NT2/D1 (cell line): ENCODE data around the gene PLEKHM1.
A peak's percentile ranks its signal among the peaks of the same experiment; 100 is the strongest.

Source experiments
- DNase-seq: peaks from one replicate; pipeline ENCODE4 v3.0.0-alpha.2; 2011; ENCODE audit warnings: low read depth, low spot score
- H3K27me3 ChIP-seq: 2 replicates; pipeline ENCODE4 v1.6.0; 2011; ENCODE audit warnings: mild to moderate bottlenecking; ENCODE audit not compliant: insufficient read length, insufficient read depth
- H3K36me3 ChIP-seq: 2 replicates; pipeline ENCODE4 v1.6.1; 2011; ENCODE audit warnings: mild to moderate bottlenecking, low read length, mixed read lengths; ENCODE audit not compliant: insufficient read depth, insufficient read length
- H3K4me1 ChIP-seq: 2 replicates; pipeline ENCODE4 v1.5.1; 2011; ENCODE audit not compliant: insufficient read depth, insufficient read length
- H3K4me3 ChIP-seq: 2 replicates; pipeline ENCODE4 v1.5.1; 2011; ENCODE audit warnings: low read depth; ENCODE audit not compliant: insufficient read length
- H3K9ac ChIP-seq: 2 replicates; pipeline ENCODE4 v1.6.0; 2011; ENCODE audit warnings: low read depth; ENCODE audit not compliant: insufficient read length
- H3K9me3 ChIP-seq: 2 replicates; pipeline ENCODE4 v1.5.1; 2011; ENCODE audit warnings: mild to moderate bottlenecking, low read length; ENCODE audit not compliant: insufficient read depth
- SUZ12 ChIP-seq: IDR thresholded peaks from 2 replicates; pipeline ENCODE4 v1.6.1; 2011; ENCODE audit not compliant: insufficient read length, insufficient read depth; ENCODE audit errors: extremely low read depth
- YY1 ChIP-seq: IDR thresholded peaks from 2 replicates; pipeline ENCODE4 v1.6.1; 2011; ENCODE audit not compliant: insufficient read length, insufficient read depth
- ZNF274 ChIP-seq: IDR thresholded peaks from 2 replicates; pipeline ENCODE4 v1.6.1; 2011; ENCODE audit warnings: mild to moderate bottlenecking, low read depth, low read length

The PLEKHM1 gene

DNA sequence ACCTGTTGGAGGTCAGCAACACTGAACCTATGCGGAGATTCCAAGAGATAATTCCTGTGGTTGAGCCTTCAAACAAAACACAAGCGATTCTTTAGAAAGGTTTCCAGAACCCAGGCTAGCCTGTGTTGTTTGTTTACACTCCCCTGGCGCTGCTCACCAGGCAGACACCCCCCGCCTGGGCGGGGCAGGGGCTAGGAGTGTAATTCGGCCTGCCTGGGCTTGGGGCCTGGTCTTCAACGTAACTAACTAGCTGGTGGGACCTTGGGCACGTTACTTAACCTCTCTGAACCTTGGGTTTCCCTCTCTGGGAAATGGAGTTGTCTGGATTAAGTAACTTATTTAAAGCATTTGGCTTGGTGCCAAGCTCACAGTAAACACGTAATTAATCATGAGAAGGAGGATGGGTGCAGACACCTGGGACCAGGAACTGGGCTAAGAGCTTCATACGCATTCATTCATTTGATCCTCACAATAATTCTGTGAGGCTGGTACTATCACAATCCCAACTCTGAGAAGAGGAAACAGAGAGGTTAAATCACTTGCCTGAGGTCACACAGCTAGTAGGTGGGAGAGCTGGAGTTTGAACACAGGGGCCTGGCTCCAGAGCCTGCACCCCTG is 50.3 kb downstream of the PLEKHM1 start:
- Histone ChIP-seq H3K4me1 (peaks cover 30% of the 10 kb centered on the region), H3K9me3 (no peaks in the 10 kb centered on the region), H3K27me3 (no peaks in the 10 kb centered on the region), H3K9ac (no peak overlapping the region), H3K4me3 (no peak overlapping the region), H3K36me3 (peaks cover 14% of the 10 kb centered on the region)
- TF ChIP-seq YY1, result no peak
- no peak for TF ChIP-seq SUZ12
- no peak for TF ChIP-seq ZNF274
- no peak for DNase-seq

DNA sequence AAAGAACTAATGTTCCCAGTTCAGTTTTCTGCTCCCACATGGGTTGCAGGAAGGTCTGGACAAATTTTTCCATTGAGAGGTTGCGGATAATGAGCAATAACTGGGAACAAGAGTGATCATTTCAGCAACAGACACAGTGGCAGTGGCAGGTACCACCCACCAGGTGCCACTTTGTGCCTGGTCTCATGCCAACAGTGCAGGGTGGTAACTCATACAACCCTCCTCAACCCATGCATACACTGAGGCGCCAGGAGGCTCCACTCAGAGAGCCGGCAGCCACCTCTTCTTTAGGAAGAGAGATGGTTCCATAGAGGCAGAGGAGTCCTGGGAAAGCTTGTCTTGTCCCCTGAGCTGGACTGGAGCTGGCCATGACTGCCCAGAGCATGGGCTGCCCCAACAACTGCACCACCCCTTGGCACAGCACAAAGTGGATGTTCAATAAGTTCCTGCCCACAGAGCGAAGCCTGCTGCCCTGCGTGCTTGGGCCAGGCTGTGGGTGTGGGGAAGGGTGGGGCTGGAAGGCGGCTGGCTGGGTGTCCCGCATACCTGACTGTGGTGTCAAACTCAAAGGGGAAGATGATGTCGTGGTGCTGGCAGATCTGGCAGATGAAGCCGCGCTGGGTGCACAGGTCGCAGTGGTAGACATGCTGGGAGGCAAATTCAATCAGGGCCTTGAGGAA is 51.5 kb downstream of the PLEKHM1 start:
- DNase-seq, result no peak
- no peak overlapping the region for H3K9ac ChIP-seq
- H3K4me1 ChIP-seq, result peaks cover 30% of the 10 kb centered on the region
- H3K27me3 ChIP-seq, result peaks cover 1% of the 10 kb centered on the region
- no peak overlapping the region for H3K4me3 ChIP-seq
- peaks cover 9% of the 10 kb centered on the region for H3K36me3 ChIP-seq
- H3K9me3 ChIP-seq, result no peaks in the 10 kb centered on the region
- TF ChIP-seq YY1 (no peak), ZNF274 (no peak), SUZ12 (no peak)

DNA sequence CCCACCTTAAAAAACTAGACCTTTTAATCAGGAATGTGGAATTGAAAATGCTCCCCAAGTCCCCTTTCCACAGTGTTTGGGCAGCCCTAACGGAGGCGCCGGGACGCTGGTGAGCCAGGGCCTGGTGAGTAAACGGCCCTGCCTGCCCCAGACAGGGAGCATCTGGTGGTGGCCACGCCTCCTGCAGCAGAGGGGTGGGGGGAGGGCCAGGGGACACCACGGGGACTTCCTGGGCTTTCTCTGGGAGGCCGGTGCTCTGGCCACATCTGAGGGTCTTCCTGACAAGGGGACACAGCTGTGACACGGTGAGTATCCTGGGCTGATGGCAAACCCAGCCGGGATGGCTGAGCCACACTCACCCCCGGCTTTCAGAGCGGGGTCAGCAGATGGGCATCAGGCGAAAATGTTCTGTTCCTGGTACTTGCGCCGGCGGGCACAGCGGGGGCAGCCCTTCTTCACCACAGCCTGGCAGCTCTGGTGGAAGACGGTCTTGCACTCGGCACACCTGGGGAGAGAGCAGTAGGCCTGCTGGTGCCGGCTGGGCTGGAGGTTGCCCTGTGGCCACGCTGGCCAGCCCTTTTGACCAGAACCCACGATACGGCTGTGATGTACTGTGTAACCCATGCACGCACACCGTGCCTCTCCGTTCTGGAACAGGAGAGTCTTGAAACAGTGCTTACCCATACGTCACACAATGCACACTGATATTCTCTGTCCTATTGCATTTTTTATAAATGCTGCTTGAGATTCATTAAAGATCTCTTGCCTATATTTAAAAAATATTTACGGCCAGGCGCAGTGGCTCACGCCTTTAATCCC is 52.8 kb downstream of the PLEKHM1 start:
- H3K9ac ChIP-seq, result no peak overlapping the region
- H3K36me3 ChIP-seq, result peaks cover 9% of the 10 kb centered on the region
- no peaks in the 10 kb centered on the region for H3K9me3 ChIP-seq
- peaks cover 33% of the 10 kb centered on the region for H3K4me1 ChIP-seq
- DNase-seq, result no peak
- H3K27me3 ChIP-seq, result peaks cover 15% of the 10 kb centered on the region
- TF ChIP-seq YY1 (no peak), SUZ12 (no peak), ZNF274 (no peak)
- H3K4me3 ChIP-seq, result no peak overlapping the region

DNA sequence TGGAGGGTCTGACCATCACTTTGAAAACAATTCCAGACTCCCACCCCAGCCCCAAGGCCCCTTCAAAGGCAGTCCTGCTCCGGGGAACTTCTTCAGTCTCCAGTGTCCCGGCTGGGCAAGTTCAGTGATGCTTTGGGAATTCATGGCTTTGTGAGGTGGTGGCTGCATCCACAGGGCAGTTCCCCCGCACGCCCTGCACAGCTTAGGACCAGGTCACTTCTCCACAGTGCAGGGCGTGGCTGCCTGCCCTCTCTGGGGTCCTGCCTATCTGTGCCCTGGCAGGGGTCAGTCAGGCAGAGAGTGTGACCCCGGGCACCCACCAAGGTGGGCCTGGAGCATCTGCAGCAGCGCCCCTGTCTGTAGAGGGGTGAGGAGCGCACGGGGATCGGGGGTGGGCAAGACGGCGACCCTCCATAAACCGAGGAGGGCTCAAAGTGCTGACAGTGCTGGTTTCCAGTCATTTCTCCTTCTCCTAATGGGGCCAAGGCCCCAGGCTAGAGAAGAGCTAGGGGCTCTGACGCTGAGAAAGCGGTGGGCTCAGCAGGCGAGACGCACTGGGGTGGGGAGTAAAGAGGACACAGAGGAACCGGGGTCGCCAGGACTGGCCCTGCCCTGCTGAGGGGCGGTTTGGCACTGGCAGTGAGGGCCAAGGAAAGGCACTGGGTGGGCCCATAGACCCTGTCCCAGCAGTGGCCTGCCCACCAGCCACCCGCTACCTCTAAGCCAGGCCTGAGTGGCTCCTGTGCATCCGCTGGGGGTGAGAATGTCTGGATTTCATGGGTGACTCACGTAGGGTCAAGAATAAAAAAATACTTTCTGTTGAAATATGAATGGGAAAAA is 53.7 kb downstream of the PLEKHM1 start:
- H3K27me3 ChIP-seq, result peaks cover 23% of the 10 kb centered on the region
- H3K4me1 ChIP-seq, result peaks cover 33% of the 10 kb centered on the region
- peaks cover 9% of the 10 kb centered on the region for H3K36me3 ChIP-seq
- H3K9me3 ChIP-seq, result no peaks in the 10 kb centered on the region
- no peak for DNase-seq
- TF ChIP-seq ZNF274, result no peak
- TF ChIP-seq YY1, result no peak
- no peak for TF ChIP-seq SUZ12
- no peak overlapping the region for H3K4me3 ChIP-seq
- peak overlapping the region; percentile 71 for H3K9ac ChIP-seq

DNA sequence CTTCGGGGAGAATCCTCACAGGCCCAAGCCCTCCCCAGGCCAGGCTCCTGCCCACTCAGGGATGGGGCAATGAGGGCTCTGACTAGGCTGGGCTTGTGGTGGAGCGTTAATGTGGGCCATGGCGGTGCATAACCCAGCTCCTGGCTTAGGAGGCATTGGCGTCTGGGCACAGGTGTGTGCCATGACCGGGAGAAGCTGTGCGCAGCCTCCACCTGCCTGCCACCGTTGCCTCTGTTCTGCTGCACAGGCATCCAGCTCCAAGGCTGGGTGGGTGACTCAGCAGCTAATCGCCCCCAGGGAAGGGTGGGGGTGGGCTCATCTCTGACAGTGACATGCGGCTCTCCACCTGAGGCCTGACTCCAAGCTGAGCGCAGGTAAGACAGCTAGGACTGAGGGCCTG is 54.4 kb downstream of the PLEKHM1 start:
- H3K9me3 ChIP-seq, result no peaks in the 10 kb centered on the region
- TF ChIP-seq SUZ12, result no peak
- TF ChIP-seq ZNF274, result no peak
- peaks cover 24% of the 10 kb centered on the region for H3K27me3 ChIP-seq
- peak overlapping the region; percentile 71 for H3K9ac ChIP-seq
- H3K4me1 ChIP-seq, result peaks cover 33% of the 10 kb centered on the region
- no peak overlapping the region for H3K4me3 ChIP-seq
- peaks cover 9% of the 10 kb centered on the region for H3K36me3 ChIP-seq
- no peak for DNase-seq

DNA sequence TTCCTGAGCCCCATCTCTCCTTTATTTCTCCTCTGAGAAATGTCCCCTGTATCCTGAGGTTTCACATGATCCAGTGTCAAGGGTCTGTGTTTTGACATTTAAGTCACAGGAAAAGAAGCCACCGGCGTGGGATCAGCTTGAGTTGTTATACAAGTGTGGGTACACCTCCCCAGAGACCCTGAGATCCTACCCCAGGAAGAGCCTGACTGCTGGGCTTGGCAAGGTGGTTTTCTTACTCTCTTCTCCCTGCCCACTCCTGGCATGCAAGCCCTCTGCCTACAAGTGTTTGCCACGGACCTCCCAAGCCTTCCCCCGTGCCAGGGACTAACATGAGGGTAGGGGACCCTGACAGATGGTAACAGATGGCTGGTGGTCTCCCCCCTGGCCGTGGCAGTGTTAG is 55.0 kb downstream of the PLEKHM1 start:
- Histone ChIP-seq H3K4me1 (peaks cover 28% of the 10 kb centered on the region), H3K27me3 (peaks cover 31% of the 10 kb centered on the region), H3K4me3 (no peak overlapping the region), H3K36me3 (peaks cover 9% of the 10 kb centered on the region), H3K9me3 (no peaks in the 10 kb centered on the region), H3K9ac (no peak overlapping the region)
- TF ChIP-seq YY1 (no peak), SUZ12 (no peak), ZNF274 (no peak)
- DNase-seq, result no peak
